ENCODE data around the gene TMEM62.
"Not testable (repeated sequence)": the region's sequence is repeated elsewhere in the genome, so short reads cannot be mapped to it uniquely, and the experiment has no call there.

TMEM62 gene

GRCh38 chr15:43184407-43185124 lies 51.2 kb downstream of the TMEM62 start:
- no peak for DNase-seq

GRCh38 chr15:43185157-43186002 lies 52.0 kb downstream of the TMEM62 start, which contains the start of gene CCNDBP1:
CCNDBP1 (plus strand) TSS chr15:43185403; CDS start chr15:43185499, 96 bp downstream.
- DNase-seq = peak; percentile 49 to 51

GRCh38 chr15:43186003-43186353 lies 52.6 kb downstream of the TMEM62 start:
- DNase-seq = no peak

GRCh38 chr15:43187544-43188155 lies 54.3 kb downstream of the TMEM62 start:
- peak; percentile 31 to 70 for DNase-seq

GRCh38 chr15:43189296-43189695 lies 55.9 kb downstream of the TMEM62 start:
- no peak for DNase-seq

DNA sequence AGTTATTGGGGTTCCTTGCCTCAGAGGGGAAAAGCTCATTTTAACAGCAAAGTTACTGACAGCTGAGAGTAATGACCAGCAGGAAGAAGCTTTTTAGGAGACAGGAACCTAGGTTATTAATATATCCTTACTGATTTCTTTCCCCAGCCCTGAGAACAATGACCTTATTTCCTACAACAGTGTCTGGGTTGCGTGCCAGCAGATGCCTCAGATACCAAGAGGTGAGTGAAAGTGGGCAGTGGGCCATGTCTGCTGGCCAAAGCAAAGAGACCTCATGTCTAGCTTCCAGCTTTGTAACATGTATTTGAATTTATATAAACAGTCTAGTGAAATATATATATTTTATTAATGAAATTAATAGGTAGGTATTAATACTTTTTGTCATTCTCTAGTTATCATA lies 56.8 kb downstream of the TMEM62 start:
- DNase-seq = no peak

- DNase-seq = no peak
Observed at GRCh38 chr15:43193710-43194109, 60.3 kb downstream of the TMEM62 start.

- DNase-seq = no peak
Observed at GRCh38 chr15:43194795-43195194, 61.4 kb downstream of the TMEM62 start.

DNA sequence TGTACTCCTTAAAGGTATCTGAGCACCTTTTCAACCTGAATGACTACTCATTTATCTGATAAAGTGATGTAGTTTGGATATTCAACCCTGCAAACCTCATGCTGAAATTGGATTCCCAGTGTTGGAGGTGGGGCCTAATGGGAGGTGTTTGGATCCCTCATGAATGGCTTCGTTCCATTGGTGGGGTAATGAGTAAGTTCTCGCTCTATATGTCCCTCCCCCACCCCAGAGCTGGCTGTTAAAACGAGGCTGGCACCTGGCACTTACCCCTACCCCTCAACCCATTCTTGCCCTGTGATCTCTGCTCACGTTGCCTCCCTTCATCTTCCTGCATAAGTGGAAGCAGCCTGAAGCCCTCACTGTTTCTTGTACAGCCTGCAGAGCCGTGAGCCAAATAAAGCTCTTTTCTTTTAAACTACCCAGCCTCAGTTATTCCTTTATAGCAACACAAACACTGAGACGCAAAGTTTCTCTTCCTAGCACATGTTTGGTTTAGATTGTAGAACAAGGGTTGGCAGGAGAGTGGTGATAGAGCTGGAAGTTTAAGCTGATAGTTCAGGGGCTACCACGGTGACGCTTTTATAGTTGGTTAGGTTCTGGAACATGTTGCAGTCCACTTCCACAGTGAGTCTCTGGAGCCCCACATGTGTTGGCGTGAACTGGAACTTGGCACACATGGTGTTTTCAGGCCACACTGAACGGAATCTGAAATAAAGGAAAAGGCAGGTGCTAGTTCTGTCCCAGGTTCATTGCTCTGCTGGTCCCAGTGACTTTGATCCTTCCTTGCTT lies 63.6 kb downstream of the TMEM62 start:
- DNase-seq = no peak

GRCh38 chr15:43197773-43198172 lies 64.4 kb downstream of the TMEM62 start:
- DNase-seq = not testable (repeated sequence)

- not testable (repeated sequence) for DNase-seq
Observed at GRCh38 chr15:43198556-43198955, 65.2 kb downstream of the TMEM62 start.

DNA sequence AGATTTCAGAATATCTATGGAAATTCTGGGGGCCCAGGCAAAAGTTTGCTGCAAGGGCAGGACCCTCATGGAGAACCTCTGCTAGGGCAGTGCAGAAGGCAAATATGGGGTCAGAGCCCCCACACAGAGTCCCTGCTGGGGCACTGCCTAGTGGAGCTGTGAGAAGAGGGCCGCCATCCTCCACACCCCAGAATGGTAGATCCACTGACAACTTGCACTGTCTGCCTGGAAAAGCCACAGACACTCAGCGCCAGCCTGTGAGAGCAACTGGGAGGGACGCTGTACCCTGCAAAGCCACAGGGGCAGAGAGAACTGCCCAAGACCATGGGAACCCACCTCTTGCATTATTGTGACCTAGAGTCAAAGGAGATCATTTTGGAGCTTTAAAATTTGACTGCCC lies 65.6 kb downstream of the TMEM62 start:
- no peak for DNase-seq

GRCh38 chr15:43199945-43200488 lies 66.6 kb downstream of the TMEM62 start:
- no peak for DNase-seq

GRCh38 chr15:43204016-43204901 lies 70.9 kb downstream of the TMEM62 start:
- DNase-seq = peak; percentile 17 to 35

DNA sequence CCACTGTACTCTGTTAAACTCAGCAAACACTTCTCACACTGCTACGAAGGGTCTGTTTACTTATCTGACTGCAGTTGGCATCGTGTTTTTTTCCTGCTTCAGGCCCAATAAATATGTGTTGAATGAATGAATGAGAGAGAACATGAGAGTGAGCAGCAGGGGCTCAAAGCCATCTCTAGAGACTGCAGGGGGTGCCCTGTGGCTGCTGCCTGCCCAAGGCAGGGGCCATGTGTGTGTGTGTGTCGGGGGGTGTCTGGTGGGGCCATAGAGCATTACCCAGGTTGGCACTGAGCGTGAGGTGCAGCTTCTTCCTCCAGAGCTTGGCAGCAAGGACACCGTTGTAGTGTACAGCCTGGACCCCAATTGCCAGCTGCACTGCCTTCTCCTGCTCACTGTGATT lies 72.7 kb downstream of the TMEM62 start:
- DNase-seq = no peak

DNA sequence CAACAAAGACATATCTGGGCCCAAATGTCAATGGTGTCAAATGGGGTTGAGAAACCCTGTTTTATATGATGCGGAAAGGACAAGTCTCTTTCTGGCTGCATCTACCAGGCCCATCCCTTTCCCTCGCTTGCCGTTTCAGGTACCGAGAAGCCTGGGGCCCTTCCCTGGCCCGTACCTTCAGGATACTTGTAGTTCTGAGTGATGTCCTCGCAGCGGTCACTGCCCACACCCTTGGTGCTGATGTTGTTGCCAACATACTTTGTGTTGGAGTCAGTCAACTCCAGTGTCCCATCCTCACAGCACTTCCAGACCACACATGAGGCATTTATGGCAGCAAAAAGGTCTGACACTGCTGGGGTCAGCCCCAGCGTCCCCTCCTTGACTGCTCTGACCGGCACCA lies 73.6 kb downstream of the TMEM62 start:
- no peak for DNase-seq

- DNase-seq = no peak
Observed at GRCh38 chr15:43208052-43209002, 74.9 kb downstream of the TMEM62 start.

GRCh38 chr15:43209059-43209824 lies 75.9 kb downstream of the TMEM62 start:
- DNase-seq = no peak

GRCh38 chr15:43210172-43210745 lies 76.9 kb downstream of the TMEM62 start:
- no peak for DNase-seq

All from Kasumi-1 (cell line).